Calu3 (cell line): ENCODE data around the gene NF1. TPM values are rescaled to one million over a fixed set of nuclear protein-coding genes. Genes with fewer than 3 reads are reported as not detected.
"Not testable (repeated sequence)": the region's sequence is repeated elsewhere in the genome, so short reads cannot be mapped to it uniquely, and the experiment has no call there.

Experiments used
- BruUV-seq: library from RNA; stranded (reverse); fragments of 400-500 nt; replicated peaks from 2 replicates; lab custom pipeline; 2021; lab: Mats Ljungman, UMichigan
- CTCF ChIA-PET: fragments of 300-600 bp; sonication (Branson Sonifier 250); formaldehyde crosslinking; loops from one replicate; lab custom pipeline; 2022; ENCODE audit warnings: antibody characterized with exemption; lab: Charles Lee
- DNase-seq: peaks from one replicate; pipeline ENCODE4 v3.0.0; 2022
- H3K27ac Mint-ChIP-seq: one replicate; pipeline ENCODE4 v1.8.0; 2022; ENCODE audit warnings: mixed read lengths; ENCODE audit not compliant: unreplicated experiment
- H3K27me3 Mint-ChIP-seq: one replicate; pipeline ENCODE4 v1.8.0; 2022; ENCODE audit warnings: mixed read lengths; ENCODE audit not compliant: unreplicated experiment
- H3K36me3 Mint-ChIP-seq: one replicate; pipeline ENCODE4 v1.8.0; 2022; ENCODE audit warnings: mild to moderate bottlenecking, moderate library complexity, mixed read lengths; ENCODE audit not compliant: insufficient read depth, unreplicated experiment
- H3K4me1 Mint-ChIP-seq: one replicate; pipeline ENCODE4 v1.8.0; 2022; ENCODE audit warnings: mild to moderate bottlenecking, low read depth, mixed read lengths; ENCODE audit not compliant: unreplicated experiment
- H3K4me3 Mint-ChIP-seq: one replicate; pipeline ENCODE4 v1.8.0; 2022; ENCODE audit warnings: mild to moderate bottlenecking, low read depth, moderate library complexity, mixed read lengths; ENCODE audit not compliant: unreplicated experiment
- H3K9me3 Mint-ChIP-seq: one replicate; pipeline ENCODE4 v1.8.0; 2022; ENCODE audit warnings: low read depth, mixed read lengths; ENCODE audit not compliant: unreplicated experiment
- intact Hi-C: fragments of 100-400 bp; cut with micrococcal nuclease; formaldehyde crosslinking; loops from one replicate; pipeline ENCODE4 v1.10.0; 2022; ENCODE audit not compliant: unreplicated experiment
- total RNA-seq: library from RNA; stranded (reverse); gene quantifications from 2 replicates; pipeline ENCODE4 v1.2.3, GENCODE V29; 2022
- TF ChIP-seq, protein P1 (sequence below): fragments of 200-600 bp; IDR thresholded peaks from one replicate; pipeline ENCODE4 v1.8.0; 2022; ENCODE audit warnings: antibody characterized with exemption; ENCODE audit not compliant: unreplicated experiment

The NF1 gene
- total RNA-seq, 1 experiment from 2014 or later = 64.7 TPM

DNA sequence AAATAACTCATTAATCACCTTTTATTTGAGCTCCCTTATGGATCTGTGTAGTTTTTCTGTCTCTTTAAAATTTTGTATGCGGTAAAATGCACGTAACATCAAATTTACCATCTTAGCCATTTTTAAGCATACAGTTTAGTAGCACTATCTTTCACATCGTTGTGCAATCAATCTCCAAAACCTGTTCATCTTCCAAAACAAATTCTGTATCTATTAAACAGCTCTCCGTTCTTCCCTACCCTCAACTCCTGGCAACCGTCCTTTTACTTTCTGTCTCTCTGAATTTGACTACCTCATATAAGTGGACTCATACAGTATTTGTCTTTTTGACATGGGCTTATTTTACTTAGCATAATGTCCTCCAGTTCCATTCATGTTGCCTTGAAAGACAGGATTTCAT is 100.5 kb downstream of the NF1 start:
- Mint-ChIP-seq H3K9me3 (peaks cover 2% of the 10 kb centered on the region), H3K27me3 (no peaks in the 10 kb centered on the region), H3K4me3 (no peak overlapping the region), H3K27ac (no peak overlapping the region), H3K4me1 (peaks cover 12% of the 10 kb centered on the region), H3K36me3 (no peaks in the 10 kb centered on the region)
- no peak for DNase-seq
- CTCF ChIA-PET = no interaction called here
- BruUV-seq = no TSS peak
- intact Hi-C loops = no loop called here
- TF ChIP-seq, protein P1, sequence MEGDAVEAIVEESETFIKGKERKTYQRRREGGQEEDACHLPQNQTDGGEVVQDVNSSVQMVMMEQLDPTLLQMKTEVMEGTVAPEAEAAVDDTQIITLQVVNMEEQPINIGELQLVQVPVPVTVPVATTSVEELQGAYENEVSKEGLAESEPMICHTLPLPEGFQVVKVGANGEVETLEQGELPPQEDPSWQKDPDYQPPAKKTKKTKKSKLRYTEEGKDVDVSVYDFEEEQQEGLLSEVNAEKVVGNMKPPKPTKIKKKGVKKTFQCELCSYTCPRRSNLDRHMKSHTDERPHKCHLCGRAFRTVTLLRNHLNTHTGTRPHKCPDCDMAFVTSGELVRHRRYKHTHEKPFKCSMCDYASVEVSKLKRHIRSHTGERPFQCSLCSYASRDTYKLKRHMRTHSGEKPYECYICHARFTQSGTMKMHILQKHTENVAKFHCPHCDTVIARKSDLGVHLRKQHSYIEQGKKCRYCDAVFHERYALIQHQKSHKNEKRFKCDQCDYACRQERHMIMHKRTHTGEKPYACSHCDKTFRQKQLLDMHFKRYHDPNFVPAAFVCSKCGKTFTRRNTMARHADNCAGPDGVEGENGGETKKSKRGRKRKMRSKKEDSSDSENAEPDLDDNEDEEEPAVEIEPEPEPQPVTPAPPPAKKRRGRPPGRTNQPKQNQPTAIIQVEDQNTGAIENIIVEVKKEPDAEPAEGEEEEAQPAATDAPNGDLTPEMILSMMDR = no peak

DNA sequence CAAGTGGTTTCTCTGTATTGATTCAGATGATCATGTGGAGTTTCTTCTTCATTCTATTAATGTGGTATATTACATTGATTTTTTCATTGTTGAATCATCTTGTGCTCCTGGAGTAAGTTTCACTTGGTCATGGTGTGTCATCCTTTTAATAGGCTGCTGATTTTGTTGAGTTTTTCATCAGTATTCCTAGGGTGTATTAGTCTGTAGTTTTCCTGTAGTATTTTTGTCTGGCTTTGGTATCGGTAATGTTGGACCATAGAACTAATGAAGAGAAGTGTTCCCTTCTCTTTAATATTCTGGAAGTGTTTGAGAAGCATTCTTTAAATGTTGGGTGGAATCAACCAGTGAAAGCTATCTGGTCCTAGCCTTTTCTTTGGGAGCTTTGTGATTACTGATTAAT is 103.2 kb downstream of the NF1 start:
- BruUV-seq = no TSS peak
- no peaks in the 10 kb centered on the region for H3K27me3 Mint-ChIP-seq
- peaks cover 2% of the 10 kb centered on the region for H3K9me3 Mint-ChIP-seq
- H3K36me3 Mint-ChIP-seq = no peaks in the 10 kb centered on the region
- no peak overlapping the region for H3K27ac Mint-ChIP-seq
- DNase-seq = no peak
- H3K4me1 Mint-ChIP-seq = peaks cover 12% of the 10 kb centered on the region
- intact Hi-C loops = no loop called here
- TF ChIP-seq, protein P1 = no peak
- CTCF ChIA-PET = no interaction called here
- no peak overlapping the region for H3K4me3 Mint-ChIP-seq

DNA sequence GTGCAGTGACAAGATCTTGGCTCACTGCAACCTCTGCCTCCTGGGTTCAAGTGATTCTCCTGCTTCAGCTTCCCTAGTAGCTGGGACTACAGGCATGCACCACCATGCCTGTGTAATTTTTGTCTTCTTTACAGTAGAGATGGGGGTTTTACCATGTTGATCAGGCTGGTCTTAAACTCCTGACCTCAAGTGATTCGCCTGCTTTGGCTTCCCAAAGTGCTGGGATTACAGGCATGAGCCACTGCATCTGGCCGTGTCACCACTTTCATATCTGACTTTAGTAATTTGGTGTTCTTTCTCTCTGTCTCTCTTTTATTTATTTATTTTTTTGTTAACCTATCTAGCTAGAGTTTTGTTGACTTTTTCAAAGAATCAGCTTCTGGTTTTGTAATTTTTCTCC is 103.9 kb downstream of the NF1 start:
- DNase-seq, intact Hi-C loops, CTCF ChIA-PET, H3K27me3 Mint-ChIP-seq, H3K4me3 Mint-ChIP-seq, H3K36me3 Mint-ChIP-seq, BruUV-seq, H3K9me3 Mint-ChIP-seq, H3K27ac Mint-ChIP-seq: not testable (repeated sequence)
- H3K4me1 Mint-ChIP-seq = peaks cover 12% of the 10 kb centered on the region

DNA sequence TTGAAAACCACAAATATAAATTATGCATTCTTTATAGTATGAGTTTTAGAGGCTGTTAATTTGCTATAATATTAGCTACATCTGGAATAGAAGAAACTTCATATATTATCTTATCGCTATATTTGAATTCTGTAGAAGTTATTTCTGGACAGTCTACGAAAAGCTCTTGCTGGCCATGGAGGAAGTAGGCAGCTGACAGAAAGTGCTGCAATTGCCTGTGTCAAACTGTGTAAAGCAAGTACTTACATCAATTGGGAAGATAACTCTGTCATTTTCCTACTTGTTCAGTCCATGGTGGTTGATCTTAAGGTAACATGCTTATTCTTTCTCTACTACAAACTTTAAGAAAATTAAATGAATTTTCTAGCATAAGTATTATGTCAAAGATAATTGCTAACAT is 105.5 kb downstream of the NF1 start:
- intact Hi-C loops = no loop called here
- DNase-seq = no peak
- H3K9me3 Mint-ChIP-seq = peaks cover 2% of the 10 kb centered on the region
- no peaks in the 10 kb centered on the region for H3K36me3 Mint-ChIP-seq
- peaks cover 12% of the 10 kb centered on the region for H3K4me1 Mint-ChIP-seq
- TF ChIP-seq, protein P1 = no peak
- no peak overlapping the region for H3K27ac Mint-ChIP-seq
- no peak overlapping the region for H3K4me3 Mint-ChIP-seq
- CTCF ChIA-PET = interaction anchor here (0.6 kb wide), 1 partner anchor 287 kb away, joined by 3 read pairs; no protein-coding TSS in a partner anchor
- no TSS peak for BruUV-seq
- no peaks in the 10 kb centered on the region for H3K27me3 Mint-ChIP-seq

DNA sequence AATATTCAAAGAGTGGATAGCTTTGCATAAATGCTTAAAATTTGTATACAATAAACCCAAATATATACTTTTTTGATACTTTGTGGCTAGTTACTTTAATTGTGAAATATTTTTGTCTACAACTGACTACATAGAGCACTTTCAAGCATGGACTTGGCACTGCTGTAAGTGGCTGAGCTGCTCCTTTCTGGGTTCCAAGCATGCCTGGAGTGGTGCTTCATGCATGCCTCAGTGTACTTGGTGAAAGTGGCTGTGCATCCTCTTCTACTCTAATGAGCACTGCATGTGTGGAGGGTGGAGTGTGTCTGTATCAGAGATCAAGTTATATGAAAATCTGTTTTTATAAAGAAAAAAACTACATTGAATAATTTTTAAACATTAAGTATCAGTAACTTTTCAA is 108.2 kb downstream of the NF1 start:
- H3K36me3 Mint-ChIP-seq = peaks cover 4% of the 10 kb centered on the region
- no peak overlapping the region for H3K27ac Mint-ChIP-seq
- intact Hi-C loops = no loop called here
- CTCF ChIA-PET = no interaction called here
- no peak overlapping the region for H3K4me3 Mint-ChIP-seq
- H3K9me3 Mint-ChIP-seq = no peaks in the 10 kb centered on the region
- H3K4me1 Mint-ChIP-seq = peaks cover 6% of the 10 kb centered on the region
- TF ChIP-seq, protein P1 = no peak
- DNase-seq = no peak
- no peaks in the 10 kb centered on the region for H3K27me3 Mint-ChIP-seq
- no TSS peak for BruUV-seq
